Heart right ventricle (tissue), 16 donors: ENCODE results near the gene CWC27. TPM values are rescaled to one million over a fixed set of nuclear protein-coding genes. Genes with fewer than 3 reads are reported as not detected.

Experiments used
- ATAC-seq, 8 donors: fragments of 200-7000 bp; cut with Tn5 transposase; one replicate each; pipeline ENCODE4 v1.9.1; 2020; ENCODE audit warnings: mild to moderate bottlenecking in 8 of 8, moderate library complexity in 8 of 8, moderate number of reproducible peaks in 1 of 8
- DNase-seq, 2 donors: peaks; one replicate each; pipeline ENCODE4 v3.0.0-alpha.2; 2020
- H3K27ac ChIP-seq, 10 donors: fragments of 200-600 bp; sonication (generic) in 2 of 10; one replicate each; pipeline versions ENCODE4 v1.5.0 to v1.8.0; 2020 to 2022; ENCODE audit warnings: mild to moderate bottlenecking in 3 of 10
- H3K27me3 ChIP-seq, 7 donors: fragments of 200-600 bp; one replicate each; pipeline ENCODE4 v1.8.0; 2021 to 2022; ENCODE audit warnings: mild to moderate bottlenecking in 2 of 7
- H3K36me3 ChIP-seq, 9 donors: fragments of 200-600 bp; sonication (generic) in 1 of 9; one replicate each; pipeline versions ENCODE4 v1.5.0 to v1.8.0; 2020 to 2022; ENCODE audit warnings: mild to moderate bottlenecking in 2 of 9
- H3K4me1 ChIP-seq, 9 donors: fragments of 200-600 bp; sonication (generic) in 1 of 9; one replicate each; pipeline versions ENCODE4 v1.5.0 to v1.8.0; 2020 to 2022; ENCODE audit warnings: mild to moderate bottlenecking in 4 of 9
- H3K4me3 ChIP-seq, 10 donors: fragments of 200-600 bp; sonication (generic) in 2 of 10; one replicate each; pipeline versions ENCODE4 v1.5.0 to v1.8.0; 2020 to 2022; ENCODE audit warnings: mild to moderate bottlenecking in 7 of 10, moderate library complexity in 2 of 10
- H3K9me3 ChIP-seq, 11 donors: fragments of 200-600 bp in 10 of 11; sonication (generic) in 2 of 11; one replicate each; pipeline versions ENCODE4 v1.5.0 to v1.8.0; 2013 to 2022; ENCODE audit warnings: mild to moderate bottlenecking in 2 of 11, control low read depth in 1 of 11, moderate library complexity in 1 of 11
- WGBS, 2 donors: extraction: QIAGEN DNeasy Blood & Tissue Kit; methylation state at CpG; one replicate each; pipeline ENCODE4 v1.1.7; 2013; ENCODE audit warnings: inconsistent platforms in 1 of 2; 5-methylcytosine and 5-hydroxymethylcytosine counted together
- intact Hi-C, 10 donors: fragments of 100-400 bp; cut with DNase I; formaldehyde crosslinking; loops; one replicate each; pipeline versions ENCODE4 v1.11.1 to v1.14.2; 2022
- polyA plus RNA-seq, 2 donors: library from polyadenylated mRNA; stranded (reverse); fragments of 200-250 nt; gene quantifications; one replicate each; pipeline ENCODE4 v1.2.3, GENCODE V29; 2013
- total RNA-seq, 10 donors: library from RNA; stranded (reverse); fragmentation: NEBNext Ultra II Directional in 3 of 10; extraction: Animal tissue kit (Norgen Biotek cat#: 25700) in 3 of 10; gene quantifications; one replicate each; pipeline versions ENCODE4 v1.2.1 to v1.2.4, GENCODE V29; 2021 to 2023
- TF ChIP-seq, protein P1 (sequence below), 9 donors: fragments of 200-600 bp; sonication (generic) in 2 of 9; IDR thresholded peaks; one replicate each; pipeline versions ENCODE4 v1.5.0 to v1.8.0; 2021 to 2022; ENCODE audit warnings: antibody characterized with exemption in 9 of 9, mild to moderate bottlenecking in 5 of 9, moderate library complexity in 1 of 9
- donor health status: Arrhythmogenic right ventricular cardiomyopathy.
- donor health status: ischemic (EF 13 %, LVEDD 7.1; RV severe dilation, severe dysfunction).
- donor health status: healthy with polysubstance abuse.
- donor health status: DM: no; HTN: yes; CAD: no.
- donor health status: DM: no; HTN: no; CAD: no.
- donor health status: ischemic (EF 25% LVEDD 6.9; RV normal size, moderate dysfunction).
- donor health status: ischemic (EF 25% LVEDD 5.7; RV mildly dilated, moderate dysfunction).
- donor health status: healthy.
- donor health status: DM: yes; HTN: yes; CAD: no.
- donor health status: Ischemic cardiomyopathy.
- donor health status: ischemic (EF 35%, LVEDD 5.7; RV mildly dilated, moderate dysfunction).
- donor health status: nonischemic (EF 11% LVEDD 7.7; RV severe dilation, severe dysfunction).
- donor health status: DM: yes; HTN: yes; CAD: no.
- donor health status: PGD.
- donor health status: ischemic (EF 29% LVEDD 5.4; RV normal size, mild dysfunction).
- donor health status: nonischemic (EF 23%, LVEDD 6.1; RV moderate dilation, normal function).

Gene CWC27
- total and polyA plus RNA-seq, 12 donors = 18.7 to 32.1 (median 23.5) TPM

DNA sequence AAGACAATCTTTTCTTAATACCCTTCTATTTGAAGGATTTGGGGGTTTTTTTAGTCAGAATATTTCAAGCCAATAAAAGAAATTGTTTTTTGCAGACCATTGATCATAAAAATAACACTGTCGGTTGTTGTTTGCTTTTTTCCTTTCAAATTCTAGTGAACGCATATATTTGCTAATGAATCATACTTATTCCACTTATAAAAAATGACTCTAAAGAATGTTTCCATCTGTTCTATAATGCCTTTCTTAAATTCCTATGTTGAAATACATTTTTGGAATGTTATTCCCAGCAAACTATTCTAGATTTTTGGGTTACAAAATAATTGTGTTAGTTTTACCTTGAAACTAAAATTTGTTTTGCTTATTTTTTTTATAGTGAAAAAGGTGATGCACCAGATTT, 32.2 kb downstream of the CWC27 start:
- intact Hi-C loops = loop anchor here in 1 of 10 donors (10.0 kb wide), 1 partner anchor 304 kb away; no protein-coding TSS in a partner anchor
- TF ChIP-seq, protein P1, sequence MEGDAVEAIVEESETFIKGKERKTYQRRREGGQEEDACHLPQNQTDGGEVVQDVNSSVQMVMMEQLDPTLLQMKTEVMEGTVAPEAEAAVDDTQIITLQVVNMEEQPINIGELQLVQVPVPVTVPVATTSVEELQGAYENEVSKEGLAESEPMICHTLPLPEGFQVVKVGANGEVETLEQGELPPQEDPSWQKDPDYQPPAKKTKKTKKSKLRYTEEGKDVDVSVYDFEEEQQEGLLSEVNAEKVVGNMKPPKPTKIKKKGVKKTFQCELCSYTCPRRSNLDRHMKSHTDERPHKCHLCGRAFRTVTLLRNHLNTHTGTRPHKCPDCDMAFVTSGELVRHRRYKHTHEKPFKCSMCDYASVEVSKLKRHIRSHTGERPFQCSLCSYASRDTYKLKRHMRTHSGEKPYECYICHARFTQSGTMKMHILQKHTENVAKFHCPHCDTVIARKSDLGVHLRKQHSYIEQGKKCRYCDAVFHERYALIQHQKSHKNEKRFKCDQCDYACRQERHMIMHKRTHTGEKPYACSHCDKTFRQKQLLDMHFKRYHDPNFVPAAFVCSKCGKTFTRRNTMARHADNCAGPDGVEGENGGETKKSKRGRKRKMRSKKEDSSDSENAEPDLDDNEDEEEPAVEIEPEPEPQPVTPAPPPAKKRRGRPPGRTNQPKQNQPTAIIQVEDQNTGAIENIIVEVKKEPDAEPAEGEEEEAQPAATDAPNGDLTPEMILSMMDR (IDR thresholded peaks at IDR 0.05) = no peak
- Histone ChIP-seq H3K27me3 (no peaks in the 10 kb centered on the region), H3K9me3 (no peaks in the 10 kb centered on the region), H3K4me3 (no peak overlapping the region), H3K27ac (no peak overlapping the region), H3K36me3 (peaks cover 0 to 64% (median 0%) of the 10 kb centered on the region in 9 donors), H3K4me1 (peaks cover 0 to 4% (median 0%) of the 10 kb centered on the region in 9 donors)
- no peak for ATAC-seq
- DNase-seq = no peak
- 94 to 96% methylated on average over 2 of the region's 2 CpGs for WGBS, 2 donors

DNA sequence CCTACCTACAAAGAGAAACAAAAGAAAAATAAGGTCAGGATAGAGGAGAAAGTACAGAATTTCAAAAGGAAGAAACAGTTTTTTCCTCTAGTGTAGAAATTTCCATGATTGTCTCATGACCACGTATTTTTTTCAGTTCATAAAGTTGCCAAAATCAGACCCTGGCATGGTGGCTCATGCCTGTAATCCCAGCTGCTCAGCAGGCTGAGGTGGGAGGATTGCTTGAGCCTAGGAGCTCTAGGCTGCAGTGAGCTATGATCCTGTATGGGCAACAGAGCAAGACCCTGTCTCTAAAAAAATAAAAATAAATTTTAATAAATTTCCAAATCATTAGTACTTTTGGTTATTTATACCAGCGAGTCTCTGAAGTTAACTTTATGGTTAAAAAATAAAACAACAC, 37.8 kb downstream of the CWC27 start:
- H3K4me1 ChIP-seq = peaks cover 0 to 4% (median 0%) of the 10 kb centered on the region in 9 donors
- no peaks in the 10 kb centered on the region for H3K27me3 ChIP-seq
- TF ChIP-seq, protein P1 (IDR thresholded peaks at IDR 0.05) = no peak
- ATAC-seq = no peak
- H3K4me3 ChIP-seq = no peak overlapping the region
- peaks cover 0 to 83% (median 0%) of the 10 kb centered on the region in 9 donors for H3K36me3 ChIP-seq
- WGBS, 2 donors = 82 to 84% methylated on average over 2 of the region's 2 CpGs
- H3K27ac ChIP-seq = no peak overlapping the region
- H3K9me3 ChIP-seq = peaks cover 0 to 4% (median 0%) of the 10 kb centered on the region in 11 donors
- intact Hi-C loops = loop anchor here in 1 of 10 donors (10.0 kb wide), 1 partner anchor 298 kb away; no protein-coding TSS in a partner anchor
- DNase-seq = no peak

DNA sequence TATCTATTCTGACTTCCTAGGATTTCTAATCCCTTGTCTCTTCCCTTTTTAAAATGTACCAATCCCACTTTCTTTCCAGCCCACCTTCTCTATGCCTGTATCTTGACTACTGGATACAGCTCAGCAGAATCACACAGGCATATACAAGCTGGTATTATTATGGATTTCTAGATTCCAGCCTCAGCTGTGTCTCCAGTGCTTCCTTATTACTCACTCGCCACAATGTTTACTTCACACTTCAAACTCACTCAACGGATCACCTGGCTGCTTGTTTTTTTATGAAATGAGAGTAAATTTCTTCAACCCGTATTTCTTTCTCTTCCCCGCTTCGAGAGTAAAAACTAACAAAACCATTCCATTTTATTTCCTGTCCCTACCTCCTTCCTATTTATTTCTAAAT, 38.8 kb downstream of the CWC27 start:
- no peak overlapping the region for H3K4me3 ChIP-seq
- intact Hi-C loops = loop anchor here in 1 of 10 donors (10.0 kb wide), 1 partner anchor 297 kb away; no protein-coding TSS in a partner anchor
- TF ChIP-seq, protein P1 (IDR thresholded peaks at IDR 0.05) = no peak
- WGBS, 2 donors = 92 to 95% methylated on average over 5 of the region's 5 CpGs
- no peaks in the 10 kb centered on the region for H3K27me3 ChIP-seq
- no peak overlapping the region for H3K27ac ChIP-seq
- no peak for ATAC-seq
- peaks cover 0 to 4% (median 0%) of the 10 kb centered on the region in 11 donors for H3K9me3 ChIP-seq
- H3K36me3 ChIP-seq = peaks cover 0 to 73% (median 0%) of the 10 kb centered on the region in 9 donors
- no peak for DNase-seq
- H3K4me1 ChIP-seq = peaks cover 0 to 5% (median 0%) of the 10 kb centered on the region in 9 donors

DNA sequence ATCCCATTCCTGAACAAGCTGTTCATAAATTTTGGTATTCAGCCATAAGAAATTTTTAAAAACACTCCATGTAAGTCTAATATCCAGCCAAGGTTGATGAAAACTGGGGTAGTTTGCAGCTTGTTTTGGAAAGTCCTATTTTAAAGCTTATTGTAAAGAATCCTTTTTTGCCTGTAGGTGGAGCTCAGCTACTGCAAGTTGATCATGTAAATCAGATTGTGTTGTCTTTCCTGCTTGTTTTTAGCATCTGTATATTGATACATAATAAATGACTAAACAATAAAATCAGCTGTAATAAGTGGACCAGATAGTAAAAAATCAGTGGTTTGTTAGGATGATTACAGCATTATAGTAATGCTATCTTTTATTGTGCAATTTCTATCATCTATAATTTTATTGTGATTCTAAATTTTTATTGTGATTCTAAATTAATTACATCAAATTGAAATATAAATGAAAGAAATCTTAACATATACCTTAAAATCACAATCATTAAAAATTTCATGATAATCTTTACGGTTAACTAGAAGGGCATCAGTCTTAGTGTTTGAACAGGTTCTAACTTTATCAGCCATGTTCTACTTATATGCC, 42.4 kb downstream of the CWC27 start:
- peaks cover 0 to 4% (median 0%) of the 10 kb centered on the region in 11 donors for H3K9me3 ChIP-seq
- peaks cover 0 to 18% (median 5%) of the 10 kb centered on the region in 9 donors for H3K4me1 ChIP-seq
- H3K27ac ChIP-seq = no peak overlapping the region
- ATAC-seq (peak in 4 of 8 donors; percentile 28 to 61 (median 35)), DNase-seq (peak in 1 of 2 donors; percentile 11)
- H3K27me3 ChIP-seq = no peaks in the 10 kb centered on the region
- H3K36me3 ChIP-seq = peaks cover 0 to 43% (median 0%) of the 10 kb centered on the region in 9 donors
- WGBS, 2 donors = 71 to 77% methylated on average over 1 of the region's 1 CpG
- intact Hi-C loops = loop anchor here (1.0 to 10.0 kb wide), 13 partner anchors 134 to 674 kb away; partner anchors contain the start of gene ADAMTS6 (in 4 of the 10)
- H3K4me3 ChIP-seq = no peak overlapping the region
- TF ChIP-seq, protein P1 (IDR thresholded peaks at IDR 0.05) = peak; percentile 52 to 85 (median 74)
